ENCODE measurements around the gene RGSL1. TPM values are rescaled to one million over a fixed set of nuclear protein-coding genes. Genes with fewer than 3 reads are reported as not detected.

The RGSL1 gene
- total and polyA plus RNA-seq, 2 of the 8 experiments (the other 6 are each of a cell fraction or from before 2014, with no cell fraction given) = not detected

DNA sequence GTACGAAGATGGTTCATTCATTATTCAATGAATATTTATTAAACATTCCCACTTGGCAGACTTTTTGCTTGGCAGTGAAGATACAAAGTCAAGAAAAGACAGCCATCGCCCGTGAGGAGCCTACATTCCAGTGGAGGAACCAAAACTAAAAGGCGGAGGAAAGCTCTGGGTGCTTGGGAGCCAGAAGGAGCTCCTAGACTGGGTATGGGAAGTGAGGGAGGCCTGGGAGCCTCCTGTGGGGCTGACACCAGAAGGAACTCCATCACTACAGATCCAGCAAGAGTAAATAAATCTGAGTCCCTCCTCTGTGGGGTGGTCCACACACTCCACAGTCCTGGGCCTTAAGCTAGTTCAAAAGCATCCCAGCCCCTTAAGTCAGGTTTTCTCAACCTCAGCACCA is 124.2 kb downstream of the RGSL1 start:
- Histone ChIP-seq H3K79me2 (ENCODE audit: control insufficient read depth in 1 of 2, insufficient read depth in 2 of 2, low read length in 2 of 2) (no peaks in the 10 kb centered on the region), H3K9ac (replicated peaks in 1 of 4; ENCODE audit: extremely low read depth in 1 of 4, low read depth in 3 of 4, low read length in 3 of 4) (no peak overlapping the region), H3K4me3 (ENCODE audit: extremely low read depth in 1 of 4, insufficient read depth in 2 of 4, low read depth in 3 of 4, low read length in 4 of 4) (no peak overlapping the region), H3K27me3 (replicated peaks in 1 of 4; ENCODE audit: control insufficient read depth in 3 of 4, extremely low read depth in 1 of 4, insufficient read depth in 3 of 4, low read length in 3 of 4) (no peaks in the 10 kb centered on the region), H3K18ac (ENCODE audit: extremely low read depth, low read length) (no peak overlapping the region), H2BK12ac (ENCODE audit: low read depth, low read length) (no peak overlapping the region), H2BK120ac (replicated peaks; ENCODE audit: low read depth, low read length) (no peak overlapping the region), H3K23ac (ENCODE audit: insufficient read length) (no peak overlapping the region), H3K27ac (ENCODE audit: low read depth, low read length) (no peak overlapping the region), H4K20me1 (replicated peaks in 1 of 2; ENCODE audit: control insufficient read depth in 1 of 2, insufficient read depth in 2 of 2, low read length in 2 of 2) (no peaks in the 10 kb centered on the region), H2AFZ (ENCODE audit: low read length) (no peak overlapping the region), H3K9me3 (ENCODE audit: insufficient read depth in 2 of 2, low read depth in 1 of 2, low read length in 1 of 2) (no peaks in the 10 kb centered on the region; a peak in 1 of 4 replicates), H3K14ac (ENCODE audit: insufficient read length) (no peak overlapping the region), H2AK5ac (ENCODE audit: low read depth, low read length) (no peak overlapping the region), H3K36me3 (ENCODE audit: control insufficient read depth in 2 of 4, insufficient read depth in 4 of 4, low read length in 3 of 4) (no peaks in the 10 kb centered on the region), H2BK15ac (ENCODE audit: low read length) (no peak overlapping the region), H3K4me1 (replicated peaks in 1 of 4; ENCODE audit: control insufficient read depth in 3 of 4, insufficient read depth in 4 of 4, low read length in 3 of 4) (no peaks in the 10 kb centered on the region), H3K56ac (replicated peaks; ENCODE audit: insufficient read length, low read depth, low read length) (no peak overlapping the region), H2BK20ac (ENCODE audit: low read length) (no peak overlapping the region), H4K91ac (replicated peaks; ENCODE audit: insufficient read length, low read length) (no peak overlapping the region), H3K79me1 (ENCODE audit: low read depth, low read length) (no peaks in the 10 kb centered on the region), H3K23me2 (ENCODE audit: low read depth, low read length) (no peaks in the 10 kb centered on the region), H4K8ac (ENCODE audit: extremely low read depth, insufficient read depth, low read length) (no peak overlapping the region), H3K4me2 (ENCODE audit: insufficient read depth in 1 of 2, low read depth in 2 of 2, low read length in 2 of 2) (no peak overlapping the region), H3K4ac (replicated peaks; ENCODE audit: insufficient read length, low read depth, low read length) (no peak overlapping the region), H4K5ac (ENCODE audit: insufficient read length, low read depth, low read length) (no peak overlapping the region), H2BK5ac (ENCODE audit: low read depth, low read length) (no peak overlapping the region)
- FAIRE-seq (no peak), DNase-seq (ENCODE audit: low read depth in 1 of 2, low spot score in 2 of 2) (no peak)
- ChIA-PET POLR2A (ENCODE audit: partially characterized antibody) (no interaction called here), CTCF (ENCODE audit: partially characterized antibody) (interaction anchor here (0.6 to 1.3 kb wide), 6 partner anchors 11 to 489 kb away, joined by 3 to 5 read pairs (median 3); no protein-coding TSS in a partner anchor)
- WGBS, 2 experiments (ENCODE audit: extremely low coverage in 1 of 2, insufficient coverage in 1 of 2, insufficient read length in 1 of 2, insufficient replicate concordance in 2 of 2, low coverage in 1 of 2, low lambda C conversion rate in 2 of 2, missing lambda C conversion rate in 1 of 2) = 87% methylated on average over 4 of the region's 4 CpGs; no CpG with 5 or more reads in 1 of the 2 experiments
- TF ChIP-seq SP1 (IDR thresholded peaks at IDR 0.05; ENCODE audit: low read depth, low read length) = no peak
- no peak for TF ChIP-seq FOSL1 (IDR thresholded peaks at IDR 0.05; ENCODE audit: insufficient read depth, low read depth, low read length)
- no peak for TF ChIP-seq EGR1 (IDR thresholded peaks at IDR 0.05; ENCODE audit: borderline replicate concordance, low read depth, low read length)
- TF ChIP-seq SUZ12 (IDR thresholded peaks at IDR 0.05; ENCODE audit: low read length) = no peak
- TF ChIP-seq, protein P1, sequence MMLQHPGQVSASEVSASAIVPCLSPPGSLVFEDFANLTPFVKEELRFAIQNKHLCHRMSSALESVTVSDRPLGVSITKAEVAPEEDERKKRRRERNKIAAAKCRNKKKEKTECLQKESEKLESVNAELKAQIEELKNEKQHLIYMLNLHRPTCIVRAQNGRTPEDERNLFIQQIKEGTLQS (IDR thresholded peaks at IDR 0.05; ENCODE audit: insufficient read depth, low read depth, low read length) = no peak
- no peak for TF ChIP-seq EP300 (IDR thresholded peaks at IDR 0.05; ENCODE audit: borderline replicate concordance in 1 of 2, low read depth in 2 of 2, low read length in 2 of 2)
- no peak for TF ChIP-seq NRF1 (IDR thresholded peaks at IDR 0.05; ENCODE audit: low read depth, low read length)
- no peak for TF ChIP-seq HDAC2 (IDR thresholded peaks at IDR 0.05; ENCODE audit: borderline replicate concordance in 1 of 2, low read depth in 2 of 2, low read length in 2 of 2)
- no peak for TF ChIP-seq CBX5 (IDR thresholded peaks at IDR 0.05; ENCODE audit: low read depth, low read length)
- no peak for TF ChIP-seq SP2 (IDR thresholded peaks at IDR 0.05; ENCODE audit: low read length)

All from H1 (cell line).